Suprapubic skin (tissue), 4 donors: ENCODE results near the gene PUM1. TPM values are rescaled to one million over a fixed set of nuclear protein-coding genes. Genes with fewer than 3 reads are reported as not detected.
"Not testable (repeated sequence)": the region's sequence is repeated elsewhere in the genome, so short reads cannot be mapped to it uniquely, and the experiment has no call there.

Source experiments
- DNase-seq, 2 donors: peaks; one replicate each; pipeline ENCODE4 v3.0.0-alpha.2; 2019; ENCODE audit warnings: low spot score in 2 of 2
- H3K27ac ChIP-seq: fragments of 200-600 bp; sonication (generic); one replicate; pipeline ENCODE4 v1.5.1; 2019
- H3K27me3 ChIP-seq: fragments of 200-600 bp; sonication (generic); one replicate; pipeline ENCODE4 v1.5.1; 2019
- H3K36me3 ChIP-seq: fragments of 200-600 bp; sonication (generic); one replicate; pipeline ENCODE4 v1.5.1; 2019
- H3K4me1 ChIP-seq: fragments of 200-600 bp; sonication (generic); one replicate; pipeline ENCODE4 v1.5.1; 2019
- H3K4me3 ChIP-seq: fragments of 200-600 bp; sonication (generic); one replicate; pipeline ENCODE4 v1.5.1; 2019; ENCODE audit warnings: mild to moderate bottlenecking
- H3K9me3 ChIP-seq: fragments of 200-600 bp; sonication (generic); one replicate; pipeline ENCODE4 v1.5.1; 2019
- EP300 ChIP-seq: sonication (generic); formaldehyde crosslinking; IDR thresholded peaks from one replicate; pipeline ENCODE4 v1.6.1; 2017; ENCODE audit warnings: antibody characterized with exemption
- POLR2A ChIP-seq, 2 donors: fragments of 450-650 bp; IDR thresholded peaks; one replicate each; pipeline ENCODE4 v1.6.1; 2017; ENCODE audit warnings: antibody characterized with exemption in 2 of 2, mild to moderate bottlenecking in 2 of 2, moderate library complexity in 2 of 2
- POLR2AphosphoS5 ChIP-seq, 3 donors: sonication (generic); formaldehyde crosslinking; IDR thresholded peaks; one replicate each; pipeline ENCODE4 v1.6.1; 2017; ENCODE audit warnings: antibody characterized with exemption in 3 of 3
- WGBS: methylation state at CpG from one replicate; pipeline ENCODE4 v1.1.5; 2018; 5-methylcytosine and 5-hydroxymethylcytosine counted together
- total RNA-seq, 4 donors: library from RNA; depleted of rRNA; stranded (reverse); fragments of >200 nt; gene quantifications; one replicate each; pipeline ENCODE4 v1.1.0, GENCODE V29; 2016
- TF ChIP-seq, protein P1 (sequence below), 2 donors: fragments of 200-600 bp in 1 of 2; fragments of 450-650 bp in 1 of 2; sonication (generic) in 1 of 2; IDR thresholded peaks; one replicate each; pipeline ENCODE4 v1.5.1; 2016 to 2019; ENCODE audit warnings: antibody characterized with exemption in 2 of 2, mild to moderate bottlenecking in 1 of 2, moderate library complexity in 1 of 2

PUM1 gene
- total RNA-seq, 4 donors from 2014 or later: 100 to 132 (median 110) TPM

DNA sequence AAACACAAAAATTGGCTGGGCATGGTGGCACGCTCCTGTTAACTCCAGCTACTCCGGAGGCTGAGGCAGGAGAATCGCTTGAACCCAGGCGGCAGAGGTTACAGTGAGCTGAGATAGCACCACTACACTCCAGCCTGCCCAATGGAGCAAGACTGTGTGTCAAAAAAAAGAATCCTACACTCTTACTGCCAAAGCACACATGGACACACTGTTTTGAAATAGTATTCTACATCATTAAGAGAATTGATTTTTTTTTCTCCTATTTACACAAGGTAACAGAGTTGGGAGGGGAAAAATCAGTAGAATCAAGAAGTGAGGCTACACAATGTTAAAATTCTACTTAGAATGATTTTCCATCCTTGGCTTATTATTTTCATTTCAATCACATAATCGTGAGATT is 114.8 kb downstream of the PUM1 start:
- no peak overlapping the region for H3K27ac ChIP-seq
- 94% methylated on average over 5 of the region's 5 CpGs for WGBS
- no peaks in the 10 kb centered on the region for H3K4me1 ChIP-seq
- TF ChIP-seq POLR2A (IDR thresholded peaks at IDR 0.05) (no peak), POLR2AphosphoS5 (IDR thresholded peaks at IDR 0.05) (no peak), EP300 (no peak)
- TF ChIP-seq, protein P1, sequence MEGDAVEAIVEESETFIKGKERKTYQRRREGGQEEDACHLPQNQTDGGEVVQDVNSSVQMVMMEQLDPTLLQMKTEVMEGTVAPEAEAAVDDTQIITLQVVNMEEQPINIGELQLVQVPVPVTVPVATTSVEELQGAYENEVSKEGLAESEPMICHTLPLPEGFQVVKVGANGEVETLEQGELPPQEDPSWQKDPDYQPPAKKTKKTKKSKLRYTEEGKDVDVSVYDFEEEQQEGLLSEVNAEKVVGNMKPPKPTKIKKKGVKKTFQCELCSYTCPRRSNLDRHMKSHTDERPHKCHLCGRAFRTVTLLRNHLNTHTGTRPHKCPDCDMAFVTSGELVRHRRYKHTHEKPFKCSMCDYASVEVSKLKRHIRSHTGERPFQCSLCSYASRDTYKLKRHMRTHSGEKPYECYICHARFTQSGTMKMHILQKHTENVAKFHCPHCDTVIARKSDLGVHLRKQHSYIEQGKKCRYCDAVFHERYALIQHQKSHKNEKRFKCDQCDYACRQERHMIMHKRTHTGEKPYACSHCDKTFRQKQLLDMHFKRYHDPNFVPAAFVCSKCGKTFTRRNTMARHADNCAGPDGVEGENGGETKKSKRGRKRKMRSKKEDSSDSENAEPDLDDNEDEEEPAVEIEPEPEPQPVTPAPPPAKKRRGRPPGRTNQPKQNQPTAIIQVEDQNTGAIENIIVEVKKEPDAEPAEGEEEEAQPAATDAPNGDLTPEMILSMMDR (IDR thresholded peaks at IDR 0.05): no peak
- no peaks in the 10 kb centered on the region for H3K27me3 ChIP-seq
- no peak for DNase-seq
- H3K9me3 ChIP-seq: no peaks in the 10 kb centered on the region
- H3K4me3 ChIP-seq: no peak overlapping the region
- H3K36me3 ChIP-seq: peaks cover 89% of the 10 kb centered on the region

DNA sequence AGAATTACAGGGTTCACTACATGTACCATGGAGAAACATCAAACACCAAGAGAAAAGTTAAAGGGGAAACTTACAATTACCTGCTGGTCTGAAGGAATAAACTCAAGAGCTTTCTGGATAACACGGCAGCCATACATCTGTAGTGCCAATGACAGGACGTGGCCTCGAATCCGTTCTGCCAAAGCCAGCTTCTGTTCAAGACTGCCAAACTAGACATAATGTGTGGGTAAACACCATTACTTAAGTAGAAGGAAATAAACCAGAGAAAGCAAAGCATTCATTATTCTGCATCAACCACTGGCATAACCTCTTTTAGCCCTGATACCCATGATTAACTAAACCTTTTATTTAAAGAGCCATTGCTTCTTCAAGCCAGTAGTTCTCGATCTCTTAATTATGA is 115.5 kb downstream of the PUM1 start:
- TF ChIP-seq POLR2A (IDR thresholded peaks at IDR 0.05) (no peak), POLR2AphosphoS5 (IDR thresholded peaks at IDR 0.05) (no peak), EP300 (no peak)
- TF ChIP-seq, protein P1 (IDR thresholded peaks at IDR 0.05): no peak
- no peak for DNase-seq
- WGBS: 83% methylated on average over 5 of the region's 5 CpGs
- H3K4me1 ChIP-seq: no peaks in the 10 kb centered on the region
- H3K36me3 ChIP-seq: peaks cover 90% of the 10 kb centered on the region
- no peaks in the 10 kb centered on the region for H3K9me3 ChIP-seq
- H3K4me3 ChIP-seq: no peak overlapping the region
- no peak overlapping the region for H3K27ac ChIP-seq
- H3K27me3 ChIP-seq: no peaks in the 10 kb centered on the region

DNA sequence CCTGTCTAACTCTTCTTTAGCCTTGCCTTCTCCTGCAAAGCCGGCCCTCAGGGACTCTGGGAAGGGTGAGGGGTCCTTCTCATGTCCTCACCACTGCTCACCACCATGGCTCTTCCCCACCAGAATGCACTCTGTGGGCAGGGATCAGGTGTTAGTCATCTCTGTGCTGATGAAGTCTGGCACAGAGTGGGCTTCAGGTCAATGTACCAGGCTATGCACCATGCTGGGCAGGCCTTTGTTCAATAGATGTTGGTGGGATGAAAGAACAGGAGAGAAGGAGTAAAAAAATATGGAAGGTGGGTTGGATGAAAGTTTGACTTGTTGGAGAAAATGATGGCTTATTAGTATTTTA is 116.1 kb downstream of the PUM1 start:
- H3K9me3 ChIP-seq, H3K4me1 ChIP-seq, H3K27me3 ChIP-seq, H3K27ac ChIP-seq, DNase-seq, H3K4me3 ChIP-seq: not testable (repeated sequence)
- H3K36me3 ChIP-seq: peaks cover 93% of the 10 kb centered on the region
- 100% methylated on average over 1 of the region's 1 CpG for WGBS

DNA sequence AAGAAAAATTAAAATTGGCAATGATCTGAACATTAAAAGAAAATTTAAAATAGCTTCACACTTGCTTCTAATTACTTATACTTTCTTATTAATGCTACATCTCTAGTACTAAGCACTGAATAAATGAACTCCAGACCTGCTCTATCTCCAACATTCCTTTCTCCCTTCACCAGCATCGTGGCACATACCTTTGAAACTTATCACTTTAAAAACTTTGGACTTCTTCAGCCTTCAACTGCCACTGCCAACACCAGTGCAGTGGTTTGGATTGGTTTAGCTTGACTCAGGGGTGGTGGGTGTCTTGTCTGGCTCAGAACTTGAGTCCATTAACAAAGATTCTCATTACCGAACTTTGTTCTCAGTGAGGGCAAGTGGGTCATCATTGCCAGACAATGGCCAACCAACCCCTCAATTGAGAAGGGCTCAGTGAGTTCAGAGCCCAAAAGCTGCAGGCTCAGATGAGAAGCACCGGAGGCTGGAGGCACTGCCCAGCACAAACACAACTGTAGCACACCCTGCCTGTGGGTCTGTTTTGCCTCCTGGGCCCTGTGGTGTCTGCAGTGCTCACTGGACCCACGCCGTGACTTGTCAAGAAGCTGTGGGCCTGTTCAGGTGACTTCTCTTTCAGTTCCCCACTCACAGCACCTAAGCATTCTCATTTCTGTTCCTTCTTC is 116.6 kb downstream of the PUM1 start:
- not testable (repeated sequence) for H3K4me3 ChIP-seq, H3K9me3 ChIP-seq, H3K4me1 ChIP-seq, H3K27ac ChIP-seq, H3K27me3 ChIP-seq, DNase-seq
- peaks cover 93% of the 10 kb centered on the region for H3K36me3 ChIP-seq
- 70% methylated on average over 2 of the region's 5 CpGs for WGBS

DNA sequence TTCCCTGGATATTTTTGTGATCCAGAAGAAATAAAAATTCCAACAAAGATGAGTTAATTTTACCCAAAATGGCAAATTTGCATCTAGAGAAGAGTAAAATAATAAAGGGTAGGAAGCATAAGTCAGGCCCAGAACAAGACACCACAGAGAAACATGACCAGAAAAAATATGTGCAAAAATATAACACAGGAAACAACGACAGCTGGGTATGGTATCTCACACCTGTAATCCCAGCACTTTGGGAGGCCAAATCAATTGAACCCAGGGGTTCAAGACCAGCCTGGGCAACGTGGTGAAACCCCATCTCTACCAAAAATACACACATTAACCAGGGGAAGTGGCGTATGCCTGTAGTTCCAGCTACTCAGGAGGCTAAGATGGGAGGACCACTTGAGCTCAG is 117.2 kb downstream of the PUM1 start:
- WGBS: 91% methylated on average over 3 of the region's 3 CpGs
- TF ChIP-seq, protein P1 (IDR thresholded peaks at IDR 0.05): no peak
- TF ChIP-seq POLR2AphosphoS5 (IDR thresholded peaks at IDR 0.05): no peak
- no peak for TF ChIP-seq EP300
- no peak for TF ChIP-seq POLR2A (IDR thresholded peaks at IDR 0.05)
- H3K9me3 ChIP-seq: no peaks in the 10 kb centered on the region
- no peak overlapping the region for H3K4me3 ChIP-seq
- no peaks in the 10 kb centered on the region for H3K4me1 ChIP-seq
- H3K27me3 ChIP-seq: no peaks in the 10 kb centered on the region
- H3K36me3 ChIP-seq: peaks cover 92% of the 10 kb centered on the region
- DNase-seq: no peak
- H3K27ac ChIP-seq: no peak overlapping the region

DNA sequence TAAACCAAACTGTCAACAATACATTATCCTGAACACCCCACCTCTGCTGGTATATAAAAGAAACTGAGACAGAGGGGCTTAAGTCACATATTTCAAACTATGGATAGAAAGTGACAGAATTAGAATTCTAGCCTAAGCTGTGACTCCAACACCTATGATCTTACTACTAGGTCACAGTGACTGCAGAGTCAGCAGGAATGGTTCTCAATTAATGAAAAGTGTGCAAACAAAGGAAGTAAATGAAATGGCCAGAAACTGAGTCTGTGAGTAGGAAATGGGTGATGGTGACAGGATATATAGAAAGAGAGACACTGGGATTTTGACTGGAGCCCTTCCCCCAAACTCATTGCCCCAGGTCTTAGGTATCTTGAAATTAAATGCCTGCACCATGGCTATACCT is 118.3 kb downstream of the PUM1 start:
- Histone ChIP-seq H3K4me3 (no peak overlapping the region), H3K36me3 (peaks cover 88% of the 10 kb centered on the region), H3K9me3 (no peaks in the 10 kb centered on the region), H3K27me3 (no peaks in the 10 kb centered on the region), H3K4me1 (no peaks in the 10 kb centered on the region), H3K27ac (no peak overlapping the region)
- no peak for DNase-seq
- no peak for TF ChIP-seq EP300

DNA sequence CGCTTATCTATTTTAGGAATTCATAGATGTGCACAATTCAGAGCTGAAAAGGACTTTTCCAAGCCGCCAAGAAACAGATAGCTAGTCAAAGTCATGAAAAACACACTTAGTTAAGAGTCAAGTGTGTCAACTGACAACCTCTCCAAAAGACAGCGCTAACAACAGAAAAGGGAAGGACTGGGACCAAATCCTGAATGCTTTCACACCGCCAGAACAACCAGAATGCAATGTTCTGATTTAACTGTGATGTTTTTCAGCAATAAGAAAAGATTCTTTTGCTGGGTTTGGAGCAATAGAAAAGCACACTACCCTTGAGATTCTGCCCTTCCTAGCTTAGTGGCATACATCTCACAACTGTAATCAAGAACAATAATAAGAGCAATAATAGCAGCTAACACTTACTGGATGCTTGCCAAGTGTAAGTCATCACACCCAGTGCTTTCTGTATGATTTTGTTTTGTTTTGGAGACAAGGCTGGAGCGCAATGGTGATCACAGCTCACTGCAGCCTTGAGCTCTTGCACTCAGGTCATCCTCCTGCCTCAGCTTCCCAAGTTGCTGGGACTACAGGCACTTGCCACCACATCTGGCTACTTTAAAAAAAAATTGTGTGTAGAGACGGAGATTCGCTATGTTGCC is 123.1 kb downstream of the PUM1 start:
- Histone ChIP-seq H3K9me3 (no peaks in the 10 kb centered on the region), H3K36me3 (peaks cover 90% of the 10 kb centered on the region), H3K4me3 (no peak overlapping the region), H3K27me3 (no peaks in the 10 kb centered on the region), H3K27ac (no peak overlapping the region), H3K4me1 (no peaks in the 10 kb centered on the region)
- TF ChIP-seq POLR2A (IDR thresholded peaks at IDR 0.05) (no peak), POLR2AphosphoS5 (IDR thresholded peaks at IDR 0.05) (no peak), EP300 (no peak)
- TF ChIP-seq, protein P1 (IDR thresholded peaks at IDR 0.05): no peak
- WGBS: 93% methylated on average over 7 of the region's 7 CpGs
- DNase-seq: no peak
